Tibial nerve (tissue), 4 donors: ENCODE measurements around the gene AK9. TPM values are rescaled to one million over a fixed set of nuclear protein-coding genes. Genes with fewer than 3 reads are reported as not detected.
A peak's percentile ranks its signal among the peaks of the same experiment; 100 is the strongest.

Source experiments
- DNase-seq, 2 donors: peaks; one replicate each; pipeline ENCODE4 v3.0.0-alpha.2; 2019; ENCODE audit warnings: low spot score in 2 of 2
- H3K27ac ChIP-seq, 4 donors: fragments of 200-600 bp; sonication (generic) in 3 of 4; one replicate each; pipeline ENCODE4 v1.5.1; 2017 to 2019; ENCODE audit warnings: mild to moderate bottlenecking in 1 of 4
- H3K27me3 ChIP-seq, 2 donors: fragments of 200-600 bp; sonication (generic) in 1 of 2; one replicate each; pipeline versions ENCODE4 v1.5.1 to v1.6.0; 2017 to 2019
- H3K36me3 ChIP-seq, 3 donors: fragments of 200-600 bp; sonication (generic); one replicate each; pipeline ENCODE4 v1.5.1; 2018 to 2019
- H3K4me1 ChIP-seq, 4 donors: fragments of 200-600 bp; sonication (generic) in 3 of 4; one replicate each; pipeline ENCODE4 v1.5.1; 2017 to 2019
- H3K4me3 ChIP-seq, 4 donors: fragments of 200-600 bp; sonication (generic) in 3 of 4; one replicate each; pipeline ENCODE4 v1.5.1; 2017 to 2019; ENCODE audit warnings: mild to moderate bottlenecking in 1 of 4, moderate library complexity in 1 of 4
- H3K9me3 ChIP-seq, 4 donors: fragments of 200-600 bp; sonication (generic) in 3 of 4; one replicate each; pipeline ENCODE4 v1.5.1; 2017 to 2019
- CTCF ChIP-seq, 5 experiments: fragments of 200-600 bp in 3 of 5; fragments of 450-650 bp in 2 of 5; sonication (generic) in 3 of 5; IDR thresholded peaks; one replicate each; pipeline ENCODE4 v1.5.1; 2016 to 2019; ENCODE audit warnings: antibody characterized with exemption in 5 of 5, mild to moderate bottlenecking in 3 of 5, moderate library complexity in 2 of 5
- EP300 ChIP-seq, 2 donors: sonication (generic); formaldehyde crosslinking; IDR thresholded peaks; one replicate each; pipeline ENCODE4 v1.6.1; 2017; ENCODE audit warnings: antibody characterized with exemption in 2 of 2, mild to moderate bottlenecking in 1 of 2
- POLR2A ChIP-seq, 2 donors: fragments of 450-650 bp; IDR thresholded peaks; one replicate each; pipeline ENCODE4 v1.6.1; 2017; ENCODE audit warnings: antibody characterized with exemption in 2 of 2, mild to moderate bottlenecking in 2 of 2, moderate library complexity in 2 of 2
- WGBS, 2 donors: methylation state at CpG; one replicate each; pipeline ENCODE4 v1.1.5; 2018; 5-methylcytosine and 5-hydroxymethylcytosine counted together
- total RNA-seq, 4 donors: library from RNA; depleted of rRNA; stranded (reverse); fragments of >200 nt; gene quantifications; one replicate each; pipeline ENCODE4 v1.1.0, GENCODE V29; 2016

AK9 gene
- total RNA-seq, 4 donors from 2014 or later = 8.1 to 19.8 (median 14.1) TPM

- Histone ChIP-seq H3K36me3 (no peaks in the 10 kb centered on the region), H3K9me3 (no peaks in the 10 kb centered on the region), H3K4me3 (no peak overlapping the region), H3K27ac (no peak overlapping the region), H3K4me1 (peaks cover 0 to 10% (median 0%) of the 10 kb centered on the region in 4 donors), H3K27me3 (no peaks in the 10 kb centered on the region)
- TF ChIP-seq CTCF (IDR thresholded peaks at IDR 0.05) (no peak), EP300 (IDR thresholded peaks at IDR 0.05) (no peak), POLR2A (IDR thresholded peaks at IDR 0.05) (no peak)
- no peak for DNase-seq
- 84 to 86% methylated on average over 1 of the region's 1 CpG for WGBS, 2 donors
Observed at GRCh38 chr6:109493865-109494264, 197.1 kb downstream of the AK9 start.

- H3K4me1 ChIP-seq = peaks cover 0 to 9% (median 0%) of the 10 kb centered on the region in 4 donors
- H3K27ac ChIP-seq = peak overlapping the region in 2 of 4 donors; percentile 14 to 16
- DNase-seq = no peak
- no peaks in the 10 kb centered on the region for H3K36me3 ChIP-seq
- H3K9me3 ChIP-seq = no peaks in the 10 kb centered on the region
- 42 to 48% methylated on average over 5 of the region's 5 CpGs for WGBS, 2 donors
- TF ChIP-seq POLR2A (IDR thresholded peaks at IDR 0.05) (no peak), CTCF (IDR thresholded peaks at IDR 0.05) (no peak)
- no peak overlapping the region for H3K4me3 ChIP-seq
- no peaks in the 10 kb centered on the region for H3K27me3 ChIP-seq
Observed at GRCh38 chr6:109491207-109491938, 199.6 kb downstream of the AK9 start.

- H3K27me3 ChIP-seq = no peaks in the 10 kb centered on the region
- DNase-seq = no peak
- no peak overlapping the region for H3K4me3 ChIP-seq
- H3K27ac ChIP-seq = peak overlapping the region in 1 of 4 donors; percentile 16
- TF ChIP-seq EP300 (IDR thresholded peaks at IDR 0.05) = no peak
- no peak for TF ChIP-seq POLR2A (IDR thresholded peaks at IDR 0.05)
- no peak for TF ChIP-seq CTCF (IDR thresholded peaks at IDR 0.05)
- 28 to 37% methylated on average over 2 of the region's 2 CpGs for WGBS, 2 donors
- H3K4me1 ChIP-seq = peaks cover 0 to 3% (median 0%) of the 10 kb centered on the region in 4 donors
- no peaks in the 10 kb centered on the region for H3K9me3 ChIP-seq
- no peaks in the 10 kb centered on the region for H3K36me3 ChIP-seq
Observed at GRCh38 chr6:109490713-109491112, 200.3 kb downstream of the AK9 start.

- H3K36me3 ChIP-seq = no peaks in the 10 kb centered on the region
- no peaks in the 10 kb centered on the region for H3K9me3 ChIP-seq
- DNase-seq = no peak
- no peaks in the 10 kb centered on the region for H3K27me3 ChIP-seq
- H3K4me1 ChIP-seq = peaks cover 0 to 11% (median 4%) of the 10 kb centered on the region in 4 donors
- no peak overlapping the region for H3K4me3 ChIP-seq
- TF ChIP-seq EP300 (IDR thresholded peaks at IDR 0.05) = no peak
- no peak for TF ChIP-seq POLR2A (IDR thresholded peaks at IDR 0.05)
- TF ChIP-seq CTCF (IDR thresholded peaks at IDR 0.05) = no peak
- H3K27ac ChIP-seq = no peak overlapping the region
Observed at GRCh38 chr6:109488001-109488400, 203.0 kb downstream of the AK9 start.

GRCh38 chr6:109486068-109486467, 204.9 kb downstream of the AK9 start:
- no peaks in the 10 kb centered on the region for H3K9me3 ChIP-seq
- DNase-seq = no peak
- H3K27ac ChIP-seq = no peak overlapping the region
- peaks cover 0 to 23% (median 17%) of the 10 kb centered on the region in 4 donors for H3K4me1 ChIP-seq
- WGBS, 2 donors = 88 to 95% methylated on average over 1 of the region's 1 CpG
- no peak for TF ChIP-seq POLR2A (IDR thresholded peaks at IDR 0.05)
- peaks cover 0 to 8% (median 0%) of the 10 kb centered on the region in 3 donors for H3K36me3 ChIP-seq
- no peak overlapping the region for H3K4me3 ChIP-seq
- H3K27me3 ChIP-seq = no peaks in the 10 kb centered on the region
